Activated CD4-positive, alpha-beta T cell treated with anti-CD3 and anti-CD28 coated beads, Interleukin-2, amount 50 U/mL, for 4 hours (primary cell): ENCODE data around the gene FGF5.
"Not testable (repeated sequence)": the region's sequence is repeated elsewhere in the genome, so short reads cannot be mapped to it uniquely, and the experiment has no call there.

Experiments
- DNase-seq, 2 experiments: peaks; one replicate each; pipeline ENCODE4 v3.0.0-alpha.2; 2020

Gene FGF5, protein sequence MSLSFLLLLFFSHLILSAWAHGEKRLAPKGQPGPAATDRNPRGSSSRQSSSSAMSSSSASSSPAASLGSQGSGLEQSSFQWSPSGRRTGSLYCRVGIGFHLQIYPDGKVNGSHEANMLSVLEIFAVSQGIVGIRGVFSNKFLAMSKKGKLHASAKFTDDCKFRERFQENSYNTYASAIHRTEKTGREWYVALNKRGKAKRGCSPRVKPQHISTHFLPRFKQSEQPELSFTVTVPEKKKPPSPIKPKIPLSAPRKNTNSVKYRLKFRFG

DNA sequence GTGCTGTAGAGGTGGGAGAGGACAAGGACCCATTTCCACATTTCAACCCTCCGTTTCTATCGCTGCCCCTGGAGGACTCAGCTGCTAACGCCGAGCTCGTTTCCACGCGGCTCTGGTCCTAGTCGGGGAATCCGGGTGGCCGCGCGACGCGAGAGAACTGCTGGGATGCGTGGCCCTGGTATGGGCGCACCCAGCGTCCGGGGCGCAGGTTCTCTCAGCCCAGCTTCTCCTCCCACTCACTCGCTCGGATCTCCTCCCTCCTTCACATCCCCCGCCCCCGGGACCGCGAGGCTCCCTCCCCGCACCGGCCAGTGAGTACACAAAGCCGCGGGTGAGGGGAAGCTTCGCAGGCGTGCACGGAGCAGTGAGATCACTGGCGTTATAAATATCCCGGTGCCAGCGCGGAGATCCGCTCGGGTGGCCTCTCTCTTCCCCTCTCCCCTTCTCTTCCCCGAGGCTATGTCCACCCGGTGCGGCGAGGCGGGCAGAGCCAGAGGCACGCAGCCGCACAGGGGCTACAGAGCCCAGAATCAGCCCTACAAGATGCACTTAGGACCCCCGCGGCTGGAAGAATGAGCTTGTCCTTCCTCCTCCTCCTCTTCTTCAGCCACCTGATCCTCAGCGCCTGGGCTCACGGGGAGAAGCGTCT is at the start of gene FGF5:
FGF5 (plus strand) TSS at position 412 of the 649 bp plus-strand sequence; CDS start at position 573, 161 bp downstream.
- DNase-seq: no peak

DNA sequence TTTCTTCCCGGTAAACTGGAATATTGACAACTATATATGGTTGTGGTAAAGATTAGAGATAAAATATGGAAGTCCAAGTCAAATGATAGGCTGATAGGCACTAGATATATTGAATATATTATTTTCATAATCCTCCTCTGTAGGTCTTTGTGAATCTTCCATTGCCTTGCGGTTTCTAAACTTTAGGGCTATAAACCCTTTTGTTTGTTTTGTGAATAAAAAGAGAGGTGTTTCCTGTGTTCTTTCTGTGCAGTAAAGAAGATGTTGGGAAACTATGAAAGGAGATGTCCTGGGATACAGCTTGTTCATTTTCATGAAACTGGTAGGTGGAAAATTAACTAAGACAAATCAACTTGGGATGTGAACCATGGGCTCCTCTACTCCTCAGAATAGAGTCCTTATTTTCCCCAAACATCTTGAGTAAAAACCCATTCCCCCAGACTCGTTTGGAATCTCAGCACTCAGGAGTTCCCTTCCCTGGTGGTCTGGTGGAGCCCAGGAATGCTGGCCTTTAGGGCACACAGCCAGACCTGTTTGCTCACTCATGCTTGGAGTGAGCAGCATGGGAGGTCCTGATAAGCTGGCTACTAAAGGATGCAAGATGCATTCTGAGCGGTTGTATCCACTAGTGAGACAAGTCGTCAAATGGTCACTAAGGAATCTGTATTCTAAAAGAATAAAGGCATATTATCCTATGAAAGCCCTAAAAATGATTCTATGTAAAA is 47.0 kb upstream of the FGF5 start:
- no peak for DNase-seq

DNA sequence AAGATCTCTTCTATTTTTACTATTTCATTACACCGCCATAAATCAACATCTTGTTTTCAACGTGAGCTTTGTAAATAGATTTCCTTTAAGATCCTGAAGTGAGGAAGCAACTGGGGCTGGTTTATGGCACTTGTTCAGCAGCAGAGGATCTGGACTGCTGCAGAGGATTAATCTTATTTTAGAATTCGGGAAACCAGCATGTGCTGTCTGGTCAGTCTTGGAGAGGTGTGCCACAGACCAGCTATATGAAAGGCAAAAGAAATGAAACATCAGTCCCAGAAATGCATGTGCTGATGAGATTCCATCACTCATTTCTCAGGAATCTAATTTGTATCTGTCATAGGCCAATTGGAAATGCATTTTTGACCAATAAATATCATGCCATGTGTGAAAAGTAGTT is 45.8 kb upstream of the FGF5 start:
- DNase-seq: no peak

DNA sequence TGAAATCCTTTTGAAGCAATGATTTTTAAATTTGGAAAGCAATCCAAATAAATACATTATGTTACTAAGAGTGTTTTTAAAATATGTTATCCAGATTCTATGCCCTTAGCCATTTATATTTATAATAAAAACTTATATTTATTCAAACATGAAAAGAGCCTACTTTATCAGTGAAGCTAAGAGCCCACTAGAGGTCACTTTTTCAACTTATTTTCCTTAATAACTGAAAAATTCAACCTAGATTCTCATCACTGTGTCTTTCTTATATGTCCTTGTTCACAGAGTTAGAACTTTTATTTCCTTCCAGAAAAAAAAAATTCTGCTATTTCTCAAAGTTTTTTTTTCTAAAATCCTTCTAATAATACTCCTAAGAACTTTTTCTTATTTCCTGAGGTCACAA is 45.3 kb upstream of the FGF5 start:
- DNase-seq: no peak

DNA sequence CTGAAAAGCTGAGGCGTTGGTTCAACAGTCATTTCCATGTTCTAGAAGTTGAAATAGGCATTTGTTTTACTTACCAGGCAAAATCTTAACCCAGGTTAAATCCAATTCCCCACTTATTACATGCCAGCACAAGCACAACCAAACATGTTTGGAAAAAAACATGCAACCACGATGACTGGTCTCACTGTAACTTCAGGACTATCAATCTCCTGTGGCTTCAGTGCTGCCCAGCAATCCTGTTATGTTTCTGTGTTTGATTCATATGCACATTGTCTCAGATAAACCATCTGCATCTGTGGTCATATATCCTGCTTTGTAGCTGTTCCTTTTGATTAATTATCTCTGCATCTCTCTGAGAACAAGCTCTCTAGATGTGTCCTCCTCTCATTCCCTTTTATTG is 40.9 kb upstream of the FGF5 start:
- DNase-seq: no peak

DNA sequence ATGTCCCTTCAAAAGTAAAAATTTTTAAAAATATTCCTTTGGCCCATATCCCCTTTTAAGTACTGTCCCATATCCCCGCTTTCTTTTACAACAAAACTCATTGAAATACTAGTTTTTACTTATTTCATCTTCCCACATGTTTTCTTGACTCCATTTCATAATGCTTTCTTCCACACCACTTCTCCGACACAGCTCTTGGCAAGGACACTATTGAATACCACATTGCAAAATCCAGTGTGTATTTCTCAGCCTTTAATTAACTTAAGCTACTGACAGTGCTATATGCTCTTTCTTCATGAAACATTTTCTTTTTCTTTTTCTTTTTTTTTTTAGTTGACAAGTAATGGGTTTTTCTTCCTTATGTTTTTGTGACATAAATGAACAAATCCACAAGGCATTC is 40.4 kb upstream of the FGF5 start:
- DNase-seq: no peak

DNA sequence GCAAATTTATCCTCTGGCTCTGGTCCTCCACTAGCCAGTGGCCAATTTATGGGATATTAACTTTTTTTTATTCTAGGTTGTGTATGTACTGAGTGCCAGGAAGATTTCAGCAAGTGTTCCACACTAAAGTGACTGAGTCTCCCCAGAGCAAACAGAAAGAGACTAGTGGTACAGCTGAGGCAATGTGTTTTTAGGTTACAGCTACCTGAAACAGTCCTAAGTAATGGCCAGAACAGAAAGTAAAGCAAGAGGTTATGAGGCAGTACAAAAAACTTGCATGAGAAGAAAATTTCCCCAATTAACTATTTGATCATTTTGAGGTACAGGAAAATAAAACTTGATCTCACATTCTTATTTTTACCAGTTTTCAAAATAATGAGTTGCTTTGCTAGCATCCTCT is 38.0 kb upstream of the FGF5 start:
- DNase-seq: no peak

DNA sequence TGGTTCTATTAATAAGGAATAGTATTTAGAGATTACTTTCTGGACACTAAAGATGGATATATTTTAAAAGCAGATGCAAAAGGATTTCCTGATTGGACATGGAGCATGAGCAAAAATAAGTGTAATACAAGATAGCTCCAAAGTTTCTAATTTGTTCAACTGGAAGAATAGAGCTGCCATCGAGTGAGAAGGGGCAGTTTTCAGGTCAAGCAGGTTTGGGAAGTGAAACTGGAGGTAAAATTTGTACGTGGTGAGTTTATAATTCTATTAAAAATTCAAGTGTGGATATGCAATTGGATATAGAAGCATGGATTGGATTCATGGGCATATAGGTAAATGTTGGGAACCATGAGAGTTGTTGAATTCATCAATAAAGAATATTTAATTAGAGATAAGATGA is 37.3 kb upstream of the FGF5 start:
- no peak for DNase-seq

DNA sequence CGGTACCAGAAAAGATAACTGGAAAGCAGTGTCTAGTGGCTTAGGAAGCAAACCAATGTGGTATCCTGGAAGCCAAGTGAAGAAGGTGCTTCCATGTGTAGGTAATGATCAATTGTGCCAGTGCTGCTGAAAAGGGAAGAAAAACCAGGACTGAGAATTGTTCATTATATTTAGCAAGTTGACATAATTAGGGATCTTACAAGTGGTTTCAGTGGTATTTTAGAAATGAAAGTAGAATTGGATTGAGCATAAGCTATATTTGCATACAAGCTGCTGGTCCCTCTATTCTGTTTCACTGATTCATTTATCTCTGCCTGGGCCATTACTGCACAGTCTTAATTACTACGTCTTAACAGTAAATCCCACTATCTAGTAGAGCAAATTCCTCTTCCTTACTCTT is 36.9 kb upstream of the FGF5 start:
- DNase-seq: no peak

DNA sequence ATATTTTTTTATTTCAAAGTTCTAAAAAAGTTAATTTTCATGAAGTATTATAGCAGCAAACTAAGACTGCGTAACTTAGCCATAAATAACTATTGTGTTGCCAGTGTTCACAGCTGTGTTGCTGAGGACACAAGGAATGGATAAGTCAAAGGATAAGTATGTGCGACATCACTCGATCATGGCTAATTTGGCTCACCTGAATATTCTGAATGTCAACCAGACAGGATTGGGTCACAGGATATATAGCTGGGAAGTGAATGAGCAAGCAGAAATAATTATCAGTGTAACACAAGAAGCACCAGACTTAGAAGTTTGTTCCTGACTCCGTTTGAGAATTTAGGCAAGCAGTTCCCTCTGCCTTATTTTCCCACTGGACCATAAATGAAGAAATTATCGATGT is 35.3 kb upstream of the FGF5 start:
- no peak for DNase-seq

DNA sequence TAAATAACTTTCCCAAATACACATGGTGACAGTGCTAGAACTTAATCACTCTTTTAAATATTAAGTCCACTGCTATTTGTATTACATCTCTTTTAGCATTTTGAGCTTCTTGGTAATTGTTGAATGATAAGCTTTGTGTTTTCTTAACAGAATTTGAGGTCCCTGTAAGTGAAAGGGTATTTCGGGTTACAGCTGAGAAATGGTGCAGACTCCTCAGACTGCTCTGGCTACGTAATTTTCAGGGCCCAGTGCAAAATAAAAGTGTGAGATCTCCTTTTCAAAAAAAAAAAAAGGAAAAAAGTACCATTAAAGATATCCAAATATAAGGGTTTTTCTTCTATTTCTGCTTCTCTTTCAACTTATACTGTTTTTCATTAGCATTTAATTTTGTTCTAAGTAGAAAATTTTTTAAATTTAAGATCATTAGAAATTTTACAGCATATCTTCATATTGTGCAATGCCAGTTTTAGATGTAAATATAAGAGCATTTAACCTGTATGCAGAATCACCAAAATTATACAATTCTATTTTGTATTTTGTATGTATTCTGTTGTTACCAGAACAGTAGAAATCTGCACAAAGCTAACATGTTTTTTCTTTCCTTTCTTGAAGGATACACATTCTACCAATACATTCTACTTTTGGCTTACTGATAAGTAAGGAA is 33.6 kb upstream of the FGF5 start:
- no peak for DNase-seq

DNA sequence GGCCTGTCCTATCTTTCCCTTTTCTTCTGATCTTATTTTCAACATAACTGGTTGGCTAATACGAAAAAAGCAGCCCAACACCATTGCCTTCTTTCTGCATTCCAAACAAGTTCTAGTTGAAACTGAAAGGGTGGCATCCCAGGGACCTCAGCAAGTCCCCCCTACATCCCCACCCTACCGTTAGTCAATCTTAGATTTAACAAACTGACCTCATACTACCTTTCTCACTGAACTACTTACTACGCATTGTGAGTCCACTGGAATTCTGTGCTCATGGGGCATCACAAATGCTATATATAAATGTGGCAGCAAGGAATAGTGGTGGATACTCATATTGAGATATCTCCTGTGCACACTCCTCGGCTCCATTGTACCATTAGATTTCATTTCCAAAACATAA is 33.1 kb upstream of the FGF5 start:
- DNase-seq: no peak

DNA sequence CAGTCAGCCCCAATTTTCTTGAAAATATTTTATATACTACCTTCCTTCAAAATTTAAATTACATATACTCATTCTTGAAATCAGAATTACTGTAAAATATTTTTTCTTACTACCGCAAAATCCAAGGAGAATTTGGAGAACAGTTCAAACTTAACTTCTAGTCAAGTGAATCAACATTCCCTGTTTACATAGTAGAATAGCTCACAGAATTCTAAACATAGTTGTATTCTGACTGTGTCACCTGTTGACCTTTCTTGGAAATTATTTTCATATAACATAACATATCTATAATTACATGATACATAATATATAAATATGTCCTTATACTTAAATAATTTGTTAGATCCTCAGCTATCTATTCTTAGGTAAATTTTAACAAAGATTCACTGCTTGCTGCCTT is 31.0 kb upstream of the FGF5 start:
- DNase-seq: no peak

DNA sequence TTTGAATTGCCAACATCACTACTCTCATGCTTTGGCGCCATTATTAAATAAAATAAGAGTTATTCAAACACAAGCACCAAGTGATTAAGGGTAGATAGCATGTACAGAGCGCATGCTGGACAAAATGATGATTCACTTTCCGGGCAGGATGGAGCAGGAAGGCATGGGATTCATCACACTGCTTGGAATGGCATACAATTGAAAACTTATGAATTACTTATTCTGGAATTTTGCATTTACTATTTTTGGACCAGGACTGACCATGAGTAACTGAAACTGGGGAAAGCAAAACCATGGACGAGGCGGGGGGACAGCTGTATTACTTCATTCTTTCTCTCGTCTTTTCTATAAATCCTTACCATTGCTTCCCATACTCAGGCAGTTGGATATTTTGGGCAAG is 28.5 kb upstream of the FGF5 start:
- no peak for DNase-seq

DNA sequence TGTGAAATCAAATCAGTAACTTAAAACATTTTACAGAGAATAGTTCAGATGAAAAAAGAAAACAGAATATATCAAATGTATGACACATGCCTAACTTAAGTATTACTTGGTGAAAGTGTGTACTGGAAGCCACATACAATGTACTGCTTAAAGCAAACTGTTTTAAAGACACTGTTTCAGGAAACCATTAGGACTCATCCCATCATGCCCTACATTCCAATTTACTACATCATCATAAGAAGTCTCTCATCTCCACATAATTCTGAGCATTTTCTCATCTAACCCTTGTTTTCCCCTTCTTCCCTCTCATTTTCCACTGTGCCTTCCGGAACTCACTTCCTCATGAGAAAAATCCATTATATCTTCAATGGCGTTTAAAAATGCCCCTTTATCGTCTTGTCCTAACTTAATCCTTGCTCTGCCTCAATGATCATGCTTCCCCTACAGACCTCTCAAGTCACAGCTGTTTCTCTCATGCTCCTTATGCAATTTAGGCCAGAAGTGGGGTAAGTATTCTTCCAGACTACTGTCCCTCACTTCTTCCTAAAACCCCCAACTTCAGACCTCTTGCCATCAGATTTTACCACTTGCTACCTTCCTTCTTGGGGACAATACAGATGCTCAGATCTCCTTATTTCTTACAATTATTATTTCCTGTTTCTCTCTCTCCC is 26.8 kb upstream of the FGF5 start:
- no peak for DNase-seq

DNA sequence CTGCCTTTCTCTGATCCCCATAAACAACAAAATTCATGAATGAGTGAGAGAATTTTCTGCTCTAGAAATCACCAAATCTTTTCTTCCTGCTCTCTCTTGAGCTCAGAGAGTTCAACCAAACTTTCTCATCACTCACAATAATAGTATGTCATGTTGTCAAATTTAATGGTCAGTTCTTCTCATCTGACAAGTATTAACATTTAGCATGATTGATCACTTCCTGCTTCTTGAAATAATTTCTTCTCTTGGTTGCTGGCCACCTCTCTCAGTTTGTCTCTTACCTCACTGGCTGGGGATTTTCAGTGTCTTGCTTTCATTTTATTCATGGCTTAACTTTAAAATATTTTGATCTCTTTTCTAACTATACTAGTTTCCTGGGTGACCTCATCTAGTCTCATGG is 25.5 kb upstream of the FGF5 start:
- no peak for DNase-seq

DNA sequence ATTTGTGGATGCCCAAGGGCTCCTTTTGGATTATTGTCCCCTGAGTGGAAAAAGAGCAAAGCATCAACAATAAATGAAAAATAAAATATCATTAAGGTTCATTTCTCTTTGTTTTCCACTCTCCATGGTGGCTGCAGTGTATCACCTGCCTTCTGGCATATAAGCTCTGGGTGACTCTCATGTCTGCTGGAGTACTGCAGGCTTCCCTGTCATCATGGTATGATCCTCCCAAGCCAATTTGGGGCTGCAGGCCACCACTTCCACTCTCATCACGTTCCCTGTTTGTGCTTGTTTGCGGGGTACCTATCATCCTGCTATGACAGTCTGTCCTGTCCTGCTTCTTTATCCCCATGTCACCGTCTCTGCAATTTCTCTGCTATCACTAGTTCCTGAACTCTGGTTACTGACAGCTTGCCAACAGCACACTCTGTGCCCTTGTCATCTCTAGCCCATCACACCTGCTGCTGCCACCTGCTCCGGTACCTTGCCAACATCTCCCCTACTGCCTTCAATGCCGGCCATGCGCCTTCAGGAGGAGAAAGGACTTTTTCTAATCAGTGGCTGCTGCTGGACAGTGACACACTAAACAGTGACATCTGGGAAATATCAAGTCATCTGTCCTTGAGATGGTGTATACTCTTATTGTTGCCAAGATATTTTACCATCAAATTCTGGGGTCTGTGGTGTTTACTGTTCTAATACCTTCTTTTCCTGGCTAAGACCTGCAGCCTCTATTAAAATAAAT is 23.0 kb upstream of the FGF5 start:
- DNase-seq: no peak

DNA sequence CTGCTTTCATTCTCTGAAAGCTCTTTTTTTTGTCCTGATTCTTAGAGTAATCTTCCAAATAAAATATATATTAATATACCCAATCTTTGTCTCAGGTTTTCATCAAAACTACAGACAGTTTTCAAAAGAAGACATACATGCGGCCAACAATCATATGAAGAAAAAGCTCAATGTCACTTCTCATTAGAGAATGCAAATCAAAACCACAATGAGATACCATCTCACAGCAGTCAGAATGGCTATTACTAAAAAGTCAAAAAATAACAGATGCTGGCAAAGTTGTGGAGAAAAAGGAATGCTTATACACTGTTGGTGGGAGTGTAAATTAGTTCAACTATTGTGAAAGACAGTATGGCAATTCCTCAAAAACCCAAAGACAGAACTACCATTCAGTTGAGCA is 19.0 kb upstream of the FGF5 start:
- not testable (repeated sequence) for DNase-seq

DNA sequence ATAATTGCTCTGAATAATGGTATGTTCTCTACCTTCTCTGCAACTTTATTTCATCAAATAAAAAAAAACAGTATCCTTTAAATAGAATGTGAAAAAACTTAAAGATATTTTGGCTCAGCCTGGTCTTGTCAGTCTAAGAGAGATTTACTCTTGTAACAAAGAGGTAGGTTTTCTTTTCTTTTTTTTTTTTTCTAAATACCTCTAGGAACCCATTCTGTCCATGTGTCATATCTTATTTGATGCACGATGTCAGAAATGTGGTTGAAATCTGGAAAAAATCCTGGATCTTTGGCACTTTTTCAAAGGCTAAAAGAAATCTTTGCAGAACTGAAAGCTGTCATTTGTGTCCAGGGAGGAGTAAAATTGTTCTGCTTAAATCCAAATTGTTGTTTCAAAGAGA is 17.3 kb upstream of the FGF5 start:
- no peak for DNase-seq

DNA sequence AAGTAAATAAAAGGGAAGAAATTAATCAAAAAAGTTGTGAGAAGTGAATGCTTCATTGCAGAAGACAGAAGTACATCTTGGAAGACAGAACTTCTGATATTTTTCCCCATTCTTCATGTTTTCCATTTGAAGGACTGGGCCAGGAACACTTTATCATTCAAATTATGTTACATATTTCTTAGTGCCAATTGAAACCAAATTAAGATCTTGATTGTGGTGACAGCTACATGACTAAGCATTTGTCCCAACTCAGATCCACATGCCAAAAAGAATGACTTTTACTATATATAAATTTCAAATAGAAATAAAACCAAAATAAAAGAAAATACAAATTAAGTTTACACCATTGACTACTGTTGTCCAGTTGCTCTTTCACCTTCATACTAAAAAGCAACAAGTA is 14.0 kb upstream of the FGF5 start:
- no peak for DNase-seq

DNA sequence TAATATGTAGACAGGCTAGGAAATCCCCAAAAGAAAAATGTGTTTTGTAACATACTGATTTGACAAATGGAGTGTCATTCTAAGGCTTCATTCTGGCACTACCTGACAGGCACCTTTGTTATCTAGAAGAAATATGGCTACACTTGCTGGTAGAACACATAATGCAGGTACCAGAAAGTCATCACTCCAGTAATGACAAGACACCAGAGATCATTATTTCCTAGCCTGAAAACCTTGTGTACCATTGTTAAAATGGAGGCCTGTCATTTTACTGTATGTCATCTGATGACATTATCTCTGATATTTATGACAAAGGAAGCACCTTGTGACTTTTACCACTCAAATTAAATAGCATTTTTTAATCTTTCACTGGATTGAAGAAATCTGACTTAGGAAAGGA is 13.5 kb upstream of the FGF5 start:
- no peak for DNase-seq

DNA sequence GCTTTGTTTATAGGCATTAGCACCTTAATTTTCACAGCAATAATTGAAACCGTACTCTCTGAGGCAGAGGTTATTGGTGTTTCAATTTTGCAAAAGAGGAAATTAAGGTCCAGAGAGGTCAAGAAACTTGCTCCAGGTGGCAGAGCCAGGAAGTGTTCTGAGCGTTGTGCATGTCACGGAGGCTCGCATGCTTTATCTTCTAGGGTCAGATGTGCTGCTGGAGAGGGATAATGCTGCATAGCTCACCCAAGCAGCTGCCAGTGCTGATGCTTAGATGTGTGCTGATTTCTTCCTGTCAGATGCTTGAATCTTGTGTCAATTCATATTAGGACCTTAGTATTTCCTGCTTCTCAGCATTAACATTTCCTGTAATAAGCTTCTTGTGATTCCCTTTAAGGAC is 13.0 kb upstream of the FGF5 start:
- DNase-seq: no peak

DNA sequence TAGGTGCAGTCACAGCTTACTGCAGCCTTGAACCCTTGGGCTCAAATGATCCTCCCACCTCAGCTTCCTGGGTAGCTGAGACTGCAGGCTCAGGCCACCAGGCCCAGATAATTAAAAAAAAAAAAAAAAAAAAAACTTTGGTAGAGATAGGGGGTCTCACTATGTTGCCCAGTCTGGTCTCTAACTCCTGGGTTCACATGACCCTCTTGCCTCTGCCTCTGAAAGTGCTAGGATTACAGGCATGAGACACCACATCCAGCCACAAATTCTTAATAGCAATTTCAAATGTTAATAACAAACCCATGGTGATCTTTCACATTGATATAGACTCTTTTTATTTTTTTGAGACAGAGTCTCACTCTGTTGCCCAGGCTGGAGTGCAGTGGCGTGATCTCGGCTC is 12.3 kb upstream of the FGF5 start:
- no peak for DNase-seq
